ENCODE measurements around the gene COPS7A. TPM values are rescaled to one million over a fixed set of nuclear protein-coding genes. Genes with fewer than 3 reads are reported as not detected.

The COPS7A gene
- polyA plus RNA-seq, 1 donor (not counting 4 experiments of a cell fraction or from before 2014, with no cell fraction given), result 85.4 TPM

DNA sequence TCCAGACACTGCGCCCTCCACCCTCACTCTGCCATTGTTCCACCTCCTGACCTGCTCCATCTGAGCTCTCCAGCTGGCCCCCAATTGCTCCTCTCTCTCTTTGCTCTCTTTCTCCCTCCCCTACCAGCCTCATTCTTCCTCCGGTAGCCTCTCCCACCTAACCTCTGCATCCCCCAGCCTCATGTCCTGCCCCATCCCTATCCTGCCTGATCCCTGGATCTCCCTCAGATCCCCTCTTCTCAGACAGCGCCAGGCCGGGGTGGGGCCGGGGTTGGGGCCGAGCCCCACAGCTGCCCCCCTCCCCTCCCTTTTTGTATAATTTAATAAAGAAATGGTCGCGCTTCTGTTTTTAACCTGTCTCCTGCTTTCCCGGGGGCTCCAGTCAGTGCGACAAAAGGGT is 46.8 kb downstream of the COPS7A start:
- TF ChIP-seq CTCF (optimal IDR thresholded peaks at IDR 0.05 in 1 of 3, IDR thresholded peaks at IDR 0.05 in 1 of 3, conservative IDR thresholded peaks at IDR 0.05 in 1 of 3; ENCODE audit: extremely low read depth in 1 of 3, insufficient read depth in 2 of 3, low read length in 3 of 3) (no peak), EZH2 (IDR thresholded peaks at IDR 0.05; ENCODE audit: low read length) (no peak)
- Histone ChIP-seq H4K20me1 (ENCODE audit: control insufficient read depth, extremely low read depth, insufficient read depth, low read length) (no peaks in the 10 kb centered on the region), H2AFZ (ENCODE audit: control insufficient read depth, low read length) (no peak overlapping the region), H3K9me3 (ENCODE audit: control insufficient read depth, low read depth, low read length) (no peaks in the 10 kb centered on the region), H3K4me1 (ENCODE audit: control insufficient read depth, extremely low read depth, insufficient read depth, low read length) (peaks cover 14% of the 10 kb centered on the region), H3K36me3 (ENCODE audit: control insufficient read depth in 2 of 2, extremely low read depth in 1 of 2, insufficient read depth in 2 of 2, low read length in 2 of 2) (peaks cover 4 to 7% of the 10 kb centered on the region in 2 experiments), H3K4me3 (ENCODE audit: control insufficient read depth in 2 of 3, extremely low read depth in 1 of 3, insufficient read depth in 2 of 3, low read depth in 1 of 3, low read length in 3 of 3) (no peak overlapping the region), H3K27ac (ENCODE audit: control insufficient read depth, insufficient read depth, low read length) (no peak overlapping the region), H3K27me3 (ENCODE audit: control insufficient read depth, extremely low read depth, insufficient read depth, low read length) (peaks cover 22% of the 10 kb centered on the region), H3K4me2 (ENCODE audit: control insufficient read depth, extremely low read depth, insufficient read depth, low read depth, low read length) (no peak overlapping the region), H3K79me2 (ENCODE audit: control insufficient read depth, insufficient read depth, low read length) (peaks cover 11% of the 10 kb centered on the region), H3K9me1 (ENCODE audit: control insufficient read depth, extremely low read depth, insufficient read depth, low read length) (no peaks in the 10 kb centered on the region), H3K9ac (ENCODE audit: control insufficient read depth, extremely low read depth, insufficient read depth, low read length) (no peak overlapping the region)
- FAIRE-seq, result no peak
- no peak for DNase-seq (ENCODE audit: low read depth, low spot score)
- dilution Hi-C loops (cut with MboI; ENCODE audit: extremely low pct_ligation_motif_present, low sequenced_read_pairs), result no loop called here

DNA sequence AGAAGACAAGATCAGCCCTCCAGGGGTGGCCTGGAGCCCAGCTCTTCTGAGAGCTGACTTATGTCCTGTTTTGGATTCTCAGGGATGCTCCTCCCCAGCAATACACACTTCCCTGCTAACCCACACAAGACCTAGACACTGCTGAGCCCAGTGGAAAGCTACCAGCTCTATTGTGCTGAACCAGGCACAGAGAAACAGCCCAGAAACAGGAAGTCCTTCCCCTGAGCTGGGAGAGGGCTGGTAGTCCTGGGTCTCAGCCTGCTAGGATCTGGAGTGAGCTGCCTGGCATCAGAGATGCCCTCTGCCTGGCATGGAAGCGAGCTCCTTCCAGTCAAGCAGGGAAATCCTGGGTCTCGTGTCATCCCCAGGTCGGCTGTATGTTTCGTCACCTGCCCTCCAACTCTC is 47.2 kb downstream of the COPS7A start:
- H4K20me1 ChIP-seq (ENCODE audit: control insufficient read depth, extremely low read depth, insufficient read depth, low read length), result no peaks in the 10 kb centered on the region
- H3K4me3 ChIP-seq (ENCODE audit: control insufficient read depth in 2 of 3, extremely low read depth in 1 of 3, insufficient read depth in 2 of 3, low read depth in 1 of 3, low read length in 3 of 3), result no peak overlapping the region
- peaks cover 22% of the 10 kb centered on the region for H3K27me3 ChIP-seq (ENCODE audit: control insufficient read depth, extremely low read depth, insufficient read depth, low read length)
- peaks cover 11% of the 10 kb centered on the region for H3K79me2 ChIP-seq (ENCODE audit: control insufficient read depth, insufficient read depth, low read length)
- H3K27ac ChIP-seq (ENCODE audit: control insufficient read depth, insufficient read depth, low read length), result no peak overlapping the region
- no peak overlapping the region for H3K4me2 ChIP-seq (ENCODE audit: control insufficient read depth, extremely low read depth, insufficient read depth, low read depth, low read length)
- peaks cover 14% of the 10 kb centered on the region for H3K4me1 ChIP-seq (ENCODE audit: control insufficient read depth, extremely low read depth, insufficient read depth, low read length)
- peaks cover 4 to 7% of the 10 kb centered on the region in 2 experiments for H3K36me3 ChIP-seq (ENCODE audit: control insufficient read depth in 2 of 2, extremely low read depth in 1 of 2, insufficient read depth in 2 of 2, low read length in 2 of 2)
- FAIRE-seq (no peak), DNase-seq (ENCODE audit: low read depth, low spot score) (no peak)
- H3K9ac ChIP-seq (ENCODE audit: control insufficient read depth, extremely low read depth, insufficient read depth, low read length), result no peak overlapping the region
- TF ChIP-seq CTCF (optimal IDR thresholded peaks at IDR 0.05 in 1 of 3, IDR thresholded peaks at IDR 0.05 in 1 of 3, conservative IDR thresholded peaks at IDR 0.05 in 1 of 3; ENCODE audit: extremely low read depth in 1 of 3, insufficient read depth in 2 of 3, low read length in 3 of 3) (no peak), EZH2 (IDR thresholded peaks at IDR 0.05; ENCODE audit: low read length) (no peak)
- no peaks in the 10 kb centered on the region for H3K9me1 ChIP-seq (ENCODE audit: control insufficient read depth, extremely low read depth, insufficient read depth, low read length)
- no peaks in the 10 kb centered on the region for H3K9me3 ChIP-seq (ENCODE audit: control insufficient read depth, low read depth, low read length)
- dilution Hi-C loops (cut with MboI; ENCODE audit: extremely low pct_ligation_motif_present, low sequenced_read_pairs), result no loop called here
- H2AFZ ChIP-seq (ENCODE audit: control insufficient read depth, low read length), result no peak overlapping the region

All from keratinocyte (primary cell).